ENCODE measurements around the gene OR2AP1. TPM values are rescaled to one million over a fixed set of nuclear protein-coding genes. Genes with fewer than 3 reads are reported as not detected.
"Not testable (repeated sequence)": the region's sequence is repeated elsewhere in the genome, so short reads cannot be mapped to it uniquely, and the experiment has no call there.

Gene OR2AP1
- polyA plus RNA-seq, 2 of the 4 experiments (the other 2 are of a cell fraction): not detected

- no peak for DNase-seq (ENCODE audit: low read depth in 1 of 2, low spot score in 1 of 2)
- Histone ChIP-seq H3K4me3 (no peak overlapping the region), H3K4me1 (no peaks in the 10 kb centered on the region), H3K27ac (no peak overlapping the region), H3K4me2 (no peak overlapping the region), H3K9me3 (no peaks in the 10 kb centered on the region)
- POLR2A ChIA-PET: no interaction called here
- ATAC-seq: no peak
- WGBS (ENCODE audit: missing lambda C conversion rate): 0% methylated on average over 2 of the region's 2 CpGs
- no peak for FAIRE-seq
- no peak for TF ChIP-seq CBX2 (IDR thresholded peaks at IDR 0.05; ENCODE audit: borderline replicate concordance, low read depth)
- no peak for TF ChIP-seq PBX3 (IDR thresholded peaks at IDR 0.05)
- no peak for TF ChIP-seq EP300 (IDR thresholded peaks at IDR 0.05)
- no peak for TF ChIP-seq NPAS2 (CRISPR knock-in tag; IDR thresholded peaks at IDR 0.05; ENCODE audit: borderline replicate concordance)
- no peak for TF ChIP-seq BHLHE40 (IDR thresholded peaks at IDR 0.05; ENCODE audit: low read depth, low read length)
- TF ChIP-seq HMGXB4 (CRISPR knock-in tag; IDR thresholded peaks at IDR 0.05; ENCODE audit: borderline replicate concordance): no peak
- CTCF ChIA-PET: no interaction called here
Observed at GRCh38 chr12:55582066-55582465, 9.8 kb downstream of the OR2AP1 start.

- POLR2A ChIA-PET: no interaction called here
- ATAC-seq (no peak), FAIRE-seq (no peak), DNase-seq (ENCODE audit: low read depth in 1 of 2, low spot score in 1 of 2) (no peak)
- 0% methylated on average over 2 of the region's 2 CpGs for WGBS (ENCODE audit: missing lambda C conversion rate)
- CTCF ChIA-PET: no interaction called here
- H3K9me3 ChIP-seq: no peaks in the 10 kb centered on the region
- H3K27ac ChIP-seq: no peak overlapping the region
- no peak overlapping the region for H3K4me2 ChIP-seq
- TF ChIP-seq FOXS1 (CRISPR knock-in tag; IDR thresholded peaks at IDR 0.05) (no peak), MAX (IDR thresholded peaks at IDR 0.05) (no peak), JUNB (IDR thresholded peaks at IDR 0.05) (no peak), FOSL2 (IDR thresholded peaks at IDR 0.05) (no peak), FOSL2 (CRISPR knock-in tag; IDR thresholded peaks at IDR 0.05) (no peak), CTCF (IDR thresholded peaks at IDR 0.05) (no peak), REST (IDR thresholded peaks at IDR 0.05) (no peak), HOXA7 (CRISPR knock-in tag; IDR thresholded peaks at IDR 0.05) (no peak), NPAS2 (CRISPR knock-in tag; IDR thresholded peaks at IDR 0.05; ENCODE audit: borderline replicate concordance) (no peak)
- no peaks in the 10 kb centered on the region for H3K4me1 ChIP-seq
- no peak overlapping the region for H3K4me3 ChIP-seq
Observed at GRCh38 chr12:55585817-55586216, 13.5 kb downstream of the OR2AP1 start.

GRCh38 chr12:55590152-55590551 is 17.9 kb downstream of the OR2AP1 start:
- POLR2A ChIA-PET; FAIRE-seq; H3K9me3 ChIP-seq; DNase-seq (ENCODE audit: low read depth in 1 of 2, low spot score in 1 of 2); H3K27ac ChIP-seq; H3K4me1 ChIP-seq; H3K4me2 ChIP-seq; H3K4me3 ChIP-seq; ATAC-seq: not testable (repeated sequence)
- CTCF ChIA-PET: interaction anchor here (1.7 kb wide), 1 partner anchor 29 kb away, joined by 5 read pairs; no protein-coding TSS in a partner anchor
- 46% methylated on average over 8 of the region's 12 CpGs for WGBS (ENCODE audit: missing lambda C conversion rate)
